Measurements from ENCODE around the gene LRRC71. TPM values are rescaled to one million over a fixed set of nuclear protein-coding genes. Genes with fewer than 3 reads are reported as not detected.

The LRRC71 gene
- polyA plus RNA-seq, 3 donors, result not detected

- intact Hi-C loops (cut with micrococcal nuclease), result loop anchor here (5.0 kb wide), 1 partner anchor 32 kb away; the partner anchor contains the start of gene PEAR1 (in 2 of the 2)
- H3K4me2 ChIP-seq (replicated peaks; ENCODE audit: extremely low read depth, low read length, poor library complexity, severe bottlenecking), result no peak overlapping the region
- H3K27me3 ChIP-seq (ENCODE audit: control insufficient read depth in 2 of 2, insufficient read depth in 2 of 2, low read length in 2 of 2), result peaks cover 69 to 94% of the 10 kb centered on the region in 2 donors
- H3K27ac ChIP-seq (ENCODE audit: low read depth in 1 of 2, low read length in 2 of 2), result no peak overlapping the region
- no peaks in the 10 kb centered on the region for H3K79me2 ChIP-seq (ENCODE audit: insufficient read depth, low read length)
- H3K4me3 ChIP-seq (replicated peaks in 1 of 3; ENCODE audit: low read depth in 2 of 3, low read length in 3 of 3), result no peak overlapping the region
- Mint-ChIP-seq H3K4me3 (peak overlapping the region in 1 of 2 donors; percentile 87), H3K9me3 (peaks cover 6 to 38% (median 24%) of the 10 kb centered on the region in 7 donors), H3K36me3 (peaks cover 3 to 23% of the 10 kb centered on the region in 2 donors), H3K27me3 (ENCODE audit: low read depth in 3 of 3) (peaks cover 95 to 99% (median 97%) of the 10 kb centered on the region in 3 donors), H3K4me1 (peaks cover 33% of the 10 kb centered on the region), H3K27ac (peak overlapping the region in 1 of 7 donors; percentile 1)
- no peak overlapping the region for H2AFZ ChIP-seq (ENCODE audit: insufficient read depth, low read depth, low read length, poor library complexity, severe bottlenecking)
- DNase-seq, result no peak
- no peaks in the 10 kb centered on the region for H4K20me1 ChIP-seq (ENCODE audit: insufficient read depth, low read length)
- no peak for TF ChIP-seq CTCF (IDR thresholded peaks at IDR 0.05)
- WGBS (ENCODE audit: insufficient coverage), result 59% methylated on average over 11 of the region's 22 CpGs
- H3K9me3 ChIP-seq (replicated peaks in 1 of 2; ENCODE audit: control insufficient read depth in 1 of 2, insufficient read depth in 1 of 2, low read length in 2 of 2), result peaks cover 6 to 46% of the 10 kb centered on the region in 2 donors
- no peaks in the 10 kb centered on the region for H3K36me3 ChIP-seq (replicated peaks in 1 of 2; ENCODE audit: control insufficient read depth in 1 of 2, insufficient read depth in 2 of 2, low read length in 2 of 2)
- no peak overlapping the region for H3K9ac ChIP-seq (ENCODE audit: insufficient read depth, low read length, poor library complexity, severe bottlenecking)
- H3K4me1 ChIP-seq (ENCODE audit: control insufficient read depth in 1 of 2, insufficient read depth in 2 of 2, low read length in 2 of 2), result peaks cover 18 to 27% of the 10 kb centered on the region in 2 donors
Observed at GRCh38 chr1:156924478-156925153, 4.2 kb downstream of the LRRC71 start.

DNA sequence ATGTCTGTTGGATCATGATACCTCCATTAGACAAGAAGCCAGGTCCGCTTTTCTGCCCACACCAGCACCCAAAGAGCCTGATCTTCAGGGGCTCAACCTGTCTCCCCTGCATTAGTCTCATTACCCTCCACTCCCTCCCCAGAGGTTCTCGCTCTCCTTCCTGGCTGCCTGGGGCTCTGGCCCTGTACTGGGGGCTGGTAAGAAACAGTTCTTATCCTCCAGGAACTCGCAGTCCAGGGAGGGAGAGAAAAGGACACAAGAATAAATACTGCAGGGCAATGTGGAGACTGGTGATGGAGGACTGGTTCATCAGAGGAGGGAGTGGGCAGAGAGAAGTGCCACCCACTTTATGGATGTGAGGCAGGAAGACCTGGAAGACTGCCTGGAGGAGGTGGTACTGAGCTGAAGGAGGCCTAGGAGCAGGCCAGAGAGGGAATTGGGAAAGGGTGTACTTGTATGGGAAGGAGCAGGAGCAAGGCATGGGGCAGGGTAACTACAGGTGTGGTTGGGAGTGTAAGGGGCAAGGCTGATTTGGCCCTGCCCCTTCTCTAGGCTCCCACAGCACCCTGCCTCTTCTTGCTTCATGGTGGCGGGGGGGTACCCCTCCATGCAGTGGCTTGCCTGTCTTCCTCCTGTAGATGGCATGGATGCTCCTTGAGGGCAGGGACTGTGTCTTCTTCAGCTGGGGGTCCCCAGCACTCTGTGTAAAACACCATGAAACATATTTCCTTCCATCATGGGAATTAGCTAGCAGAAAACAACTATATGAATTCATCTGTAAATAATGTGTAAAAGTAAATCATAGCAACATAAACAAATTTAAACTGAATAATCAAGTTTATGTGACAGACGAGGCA lies 5.0 kb downstream of the LRRC71 start:
- no peak overlapping the region for H3K4me3 ChIP-seq (replicated peaks in 1 of 3; ENCODE audit: low read depth in 2 of 3, low read length in 3 of 3)
- TF ChIP-seq CTCF (IDR thresholded peaks at IDR 0.05), result no peak
- no peaks in the 10 kb centered on the region for H4K20me1 ChIP-seq (ENCODE audit: insufficient read depth, low read length)
- Mint-ChIP-seq H3K27me3 (ENCODE audit: low read depth in 3 of 3) (peaks cover 92 to 99% (median 94%) of the 10 kb centered on the region in 3 donors), H3K4me3 (peak overlapping the region in 1 of 2 donors; percentile 87), H3K9me3 (peaks cover 6 to 37% (median 22%) of the 10 kb centered on the region in 7 donors), H3K36me3 (peaks cover 3 to 23% of the 10 kb centered on the region in 2 donors), H3K27ac (no peak overlapping the region), H3K4me1 (peaks cover 32% of the 10 kb centered on the region)
- DNase-seq, result no peak
- no peak overlapping the region for H3K4me2 ChIP-seq (replicated peaks; ENCODE audit: extremely low read depth, low read length, poor library complexity, severe bottlenecking)
- 92% methylated on average over 3 of the region's 5 CpGs for WGBS (ENCODE audit: insufficient coverage)
- no peak overlapping the region for H3K27ac ChIP-seq (ENCODE audit: low read depth in 1 of 2, low read length in 2 of 2)
- peaks cover 6 to 46% of the 10 kb centered on the region in 2 donors for H3K9me3 ChIP-seq (replicated peaks in 1 of 2; ENCODE audit: control insufficient read depth in 1 of 2, insufficient read depth in 1 of 2, low read length in 2 of 2)
- no peaks in the 10 kb centered on the region for H3K36me3 ChIP-seq (replicated peaks in 1 of 2; ENCODE audit: control insufficient read depth in 1 of 2, insufficient read depth in 2 of 2, low read length in 2 of 2)
- H3K4me1 ChIP-seq (ENCODE audit: control insufficient read depth in 1 of 2, insufficient read depth in 2 of 2, low read length in 2 of 2), result peaks cover 18 to 26% of the 10 kb centered on the region in 2 donors
- H3K27me3 ChIP-seq (ENCODE audit: control insufficient read depth in 2 of 2, insufficient read depth in 2 of 2, low read length in 2 of 2), result peaks cover 64 to 87% of the 10 kb centered on the region in 2 donors
- H2AFZ ChIP-seq (ENCODE audit: insufficient read depth, low read depth, low read length, poor library complexity, severe bottlenecking), result no peak overlapping the region
- intact Hi-C loops (cut with micrococcal nuclease), result loop anchor here (5.0 kb wide), 1 partner anchor 33 kb away; the partner anchor contains the start of gene PEAR1 (in 2 of the 2)
- no peak overlapping the region for H3K9ac ChIP-seq (ENCODE audit: insufficient read depth, low read length, poor library complexity, severe bottlenecking)
- H3K79me2 ChIP-seq (ENCODE audit: insufficient read depth, low read length), result no peaks in the 10 kb centered on the region
